ENCODE measurements around the gene KLF6.

The KLF6 gene

DNA sequence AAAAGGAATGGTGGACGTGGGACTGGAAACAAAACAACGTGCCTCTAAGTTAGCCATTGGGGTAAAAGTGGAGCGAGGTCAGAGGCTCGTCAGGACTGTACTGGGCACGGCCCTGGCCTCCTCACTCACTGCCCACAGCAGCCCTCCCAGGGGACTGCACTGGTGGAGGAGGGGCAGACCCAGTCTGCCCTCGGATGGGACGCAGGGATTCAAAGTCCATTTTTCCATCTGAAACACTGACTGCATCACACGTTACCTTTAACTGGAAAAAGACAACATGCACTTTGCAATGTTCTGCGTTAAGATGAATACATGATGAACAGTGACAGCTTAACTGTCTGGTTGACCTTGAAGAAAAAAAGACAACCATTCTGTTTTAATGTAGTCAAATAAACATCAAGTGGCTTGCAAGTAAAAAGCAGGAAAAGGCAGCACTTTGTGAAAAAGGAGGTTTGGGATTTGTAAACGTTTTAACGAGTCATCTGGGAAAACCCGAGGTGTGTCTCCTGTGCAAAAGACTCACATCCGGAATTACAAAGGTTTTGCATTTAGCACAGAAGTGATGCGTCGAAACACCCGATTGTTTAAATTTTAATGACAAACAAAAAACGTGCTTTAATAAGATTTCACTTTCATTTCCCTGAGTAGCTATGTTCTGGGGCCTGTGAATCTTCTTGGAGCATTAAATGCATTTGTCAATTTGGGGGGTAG, 18.8 kb downstream of the KLF6 start:
- TF ChIP-seq, protein P1, sequence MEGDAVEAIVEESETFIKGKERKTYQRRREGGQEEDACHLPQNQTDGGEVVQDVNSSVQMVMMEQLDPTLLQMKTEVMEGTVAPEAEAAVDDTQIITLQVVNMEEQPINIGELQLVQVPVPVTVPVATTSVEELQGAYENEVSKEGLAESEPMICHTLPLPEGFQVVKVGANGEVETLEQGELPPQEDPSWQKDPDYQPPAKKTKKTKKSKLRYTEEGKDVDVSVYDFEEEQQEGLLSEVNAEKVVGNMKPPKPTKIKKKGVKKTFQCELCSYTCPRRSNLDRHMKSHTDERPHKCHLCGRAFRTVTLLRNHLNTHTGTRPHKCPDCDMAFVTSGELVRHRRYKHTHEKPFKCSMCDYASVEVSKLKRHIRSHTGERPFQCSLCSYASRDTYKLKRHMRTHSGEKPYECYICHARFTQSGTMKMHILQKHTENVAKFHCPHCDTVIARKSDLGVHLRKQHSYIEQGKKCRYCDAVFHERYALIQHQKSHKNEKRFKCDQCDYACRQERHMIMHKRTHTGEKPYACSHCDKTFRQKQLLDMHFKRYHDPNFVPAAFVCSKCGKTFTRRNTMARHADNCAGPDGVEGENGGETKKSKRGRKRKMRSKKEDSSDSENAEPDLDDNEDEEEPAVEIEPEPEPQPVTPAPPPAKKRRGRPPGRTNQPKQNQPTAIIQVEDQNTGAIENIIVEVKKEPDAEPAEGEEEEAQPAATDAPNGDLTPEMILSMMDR (IDR thresholded peaks at IDR 0.05): no peak

DNA sequence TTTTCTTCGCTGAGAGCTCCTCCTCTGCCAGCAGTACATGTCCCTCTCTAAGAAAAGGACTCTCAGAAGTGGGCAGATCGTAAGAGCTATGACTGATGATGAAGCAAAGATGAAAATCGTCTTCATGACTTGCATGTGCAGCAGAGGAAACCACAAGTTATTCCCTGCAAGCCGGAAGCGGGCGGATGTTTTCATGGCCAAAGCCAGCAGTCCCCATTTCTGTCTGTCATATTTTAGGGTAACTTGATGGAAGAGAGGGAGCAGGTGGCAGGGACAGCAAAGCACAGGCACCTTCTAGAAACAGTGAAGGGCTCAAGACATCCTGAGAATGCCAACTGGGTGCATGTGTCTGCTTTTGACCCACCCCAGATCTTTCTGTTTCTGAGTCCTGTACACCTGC, 19.9 kb downstream of the KLF6 start:
- TF ChIP-seq, protein P1 (IDR thresholded peaks at IDR 0.05): no peak

- TF ChIP-seq, protein P1 (IDR thresholded peaks at IDR 0.05): no peak
Observed at GRCh38 chr10:3764626-3765112, 20.3 kb downstream of the KLF6 start.

- TF ChIP-seq, protein P1 (IDR thresholded peaks at IDR 0.05): no peak
Observed at GRCh38 chr10:3763852-3764625, 21.0 kb downstream of the KLF6 start.

DNA sequence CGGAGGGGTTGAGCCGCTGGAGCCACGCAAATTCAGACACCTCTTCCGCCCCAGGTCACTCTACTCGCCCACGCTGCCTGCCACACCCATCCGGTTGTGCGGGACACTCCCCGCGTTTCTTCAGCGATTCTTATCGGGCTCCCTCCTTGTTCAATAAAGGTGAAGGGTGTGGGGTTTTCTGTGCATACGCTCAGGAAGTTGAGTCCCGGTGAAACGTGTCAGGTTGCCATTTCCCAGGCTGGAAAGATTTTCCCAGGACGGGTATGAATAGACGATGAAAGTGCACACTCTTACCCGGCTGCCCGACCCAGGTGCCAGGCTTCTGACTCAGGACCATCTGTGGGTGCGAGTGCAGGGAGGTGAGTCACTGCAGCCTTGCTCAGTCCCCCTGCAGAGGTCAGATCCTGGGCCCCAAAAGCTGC, 22.0 kb downstream of the KLF6 start:
- TF ChIP-seq, protein P1 (IDR thresholded peaks at IDR 0.05): no peak

- TF ChIP-seq, protein P1 (IDR thresholded peaks at IDR 0.05): no peak
Observed at GRCh38 chr10:3762309-3762708, 22.7 kb downstream of the KLF6 start.

GRCh38 chr10:3761904-3762303, 23.1 kb downstream of the KLF6 start:
- TF ChIP-seq, protein P1 (IDR thresholded peaks at IDR 0.05): no peak

All from LNCAP (cell line).